Epithelial cell of umbilical artery (primary cell): ENCODE results near the gene GRPEL1. TPM values are rescaled to one million over a fixed set of nuclear protein-coding genes. Genes with fewer than 3 reads are reported as not detected.

ENCODE experiments used
- total RNA-seq: library from RNA; depleted of rRNA; stranded (reverse); fragments of >200 nt; gene quantifications from 2 replicates; pipeline ENCODE4 v1.2.3, GENCODE V29; 2014

GRPEL1 gene
- total RNA-seq, result 48.6 and 65.0 TPM in 2 replicates

DNA sequence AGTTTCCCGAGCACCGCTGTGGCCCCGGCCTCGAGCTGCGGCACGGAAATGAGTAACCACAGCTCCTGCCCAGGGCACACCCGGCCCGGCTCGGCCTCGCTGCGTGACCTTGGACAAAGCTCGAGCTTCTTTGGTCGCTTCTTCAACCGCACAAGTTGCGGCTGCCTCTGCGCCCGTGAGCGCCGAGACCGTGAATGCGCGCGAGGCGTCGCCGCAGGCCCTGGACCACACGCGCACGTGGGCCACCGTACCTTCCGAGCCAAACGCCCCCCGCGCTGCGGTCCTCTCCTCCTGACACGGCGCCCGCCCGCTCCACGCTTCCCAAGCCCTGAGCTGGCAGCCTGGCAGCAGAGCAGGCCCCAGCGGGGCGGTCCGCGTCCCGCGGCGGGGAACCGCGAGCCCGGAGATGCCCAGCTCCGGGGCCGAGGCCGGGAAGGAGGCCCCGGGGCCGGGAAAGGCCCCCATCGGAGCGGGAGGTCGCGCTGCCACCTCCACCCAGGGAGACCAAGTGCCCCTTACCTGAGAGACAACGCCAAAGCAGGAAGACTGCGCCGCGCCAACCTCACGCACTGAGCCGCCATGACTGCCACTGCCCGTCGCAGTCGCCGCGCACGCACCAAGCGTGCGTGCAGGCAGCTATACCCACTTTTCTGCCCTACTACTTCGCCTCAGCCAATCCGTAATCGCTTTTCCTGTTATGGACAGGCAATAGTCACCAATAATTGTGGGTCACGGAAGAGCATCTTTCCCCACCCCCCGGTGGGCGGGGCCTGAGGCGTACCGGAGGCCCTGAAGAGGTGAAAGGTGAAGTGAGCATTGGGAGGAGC lies at the start of gene GRPEL1:
Gene GRPEL1 (minus strand): TSS at position 613 of the 827 bp plus-strand sequence. CDS start 32 bp downstream, at position 581.

DNA sequence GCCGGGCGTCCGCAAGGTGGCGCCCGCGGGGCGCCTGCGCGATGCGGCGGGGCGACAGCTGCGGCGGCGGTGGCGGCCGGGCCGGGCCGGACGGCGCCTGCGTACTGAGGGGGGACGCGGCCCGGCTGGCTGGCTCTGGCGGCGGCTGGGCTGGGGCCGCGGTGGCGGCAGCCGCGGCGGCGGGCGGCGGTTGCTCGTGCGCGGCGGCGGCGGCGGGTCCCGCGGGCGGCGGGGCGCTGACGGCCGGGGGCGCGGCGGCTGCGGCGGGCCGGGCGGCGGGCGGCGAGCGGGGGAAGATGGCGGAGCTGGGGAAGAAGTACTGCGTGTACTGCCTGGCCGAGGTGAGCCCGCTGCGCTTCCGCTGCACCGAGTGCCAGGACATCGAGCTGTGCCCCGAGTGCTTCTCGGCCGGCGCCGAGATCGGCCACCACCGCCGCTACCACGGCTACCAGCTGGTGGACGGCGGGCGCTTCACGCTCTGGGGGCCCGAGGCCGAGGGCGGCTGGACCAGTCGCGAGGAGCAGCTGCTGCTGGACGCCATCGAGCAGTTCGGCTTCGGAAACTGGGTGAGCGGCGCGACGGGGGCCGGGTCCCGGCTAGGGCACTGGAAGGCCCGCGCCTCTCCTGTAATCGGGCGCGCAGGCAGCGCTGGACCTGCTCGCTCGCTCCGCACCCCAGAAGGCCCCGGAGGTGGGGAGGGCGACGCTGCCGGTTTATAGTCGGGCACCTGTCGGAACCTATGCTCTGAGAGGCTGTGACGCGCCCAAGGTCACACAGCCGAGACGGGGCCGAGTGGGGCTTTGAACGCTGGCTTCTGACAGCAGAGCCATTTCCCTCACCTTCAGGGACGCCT lies 24.4 kb downstream of the GRPEL1 start, which contains the start of gene TADA2B:
Gene TADA2B (plus strand): TSS at position 89 of the 853 bp plus-strand sequence. CDS start 208 bp downstream, at position 297.

Other genes starting within 250 kb of the GRPEL1 start
- 30.2 and 32.2 TPM in 2 replicates for gene TBC1D14, start 158.2 kb downstream of the GRPEL1 start, total RNA-seq
- 8.8 TPM in 2 replicates for gene TADA2B, start 24.7 kb downstream of the GRPEL1 start, total RNA-seq
- 0.15 TPM in 1 of 2 replicates, not detected in the other for gene SORCS2, start 124.5 kb upstream of the GRPEL1 start, total RNA-seq